HG03460 (cell line): ENCODE results near the gene NEK11.
"Not testable (repeated sequence)": the region's sequence is repeated elsewhere in the genome, so short reads cannot be mapped to it uniquely, and the experiment has no call there.

Source experiments
- ATAC-seq: cut with Tn5 transposase; IDR thresholded peaks from one replicate; pipeline ENCODE4 v1.9.1; 2021; ENCODE audit not compliant: unreplicated experiment

The NEK11 gene

DNA sequence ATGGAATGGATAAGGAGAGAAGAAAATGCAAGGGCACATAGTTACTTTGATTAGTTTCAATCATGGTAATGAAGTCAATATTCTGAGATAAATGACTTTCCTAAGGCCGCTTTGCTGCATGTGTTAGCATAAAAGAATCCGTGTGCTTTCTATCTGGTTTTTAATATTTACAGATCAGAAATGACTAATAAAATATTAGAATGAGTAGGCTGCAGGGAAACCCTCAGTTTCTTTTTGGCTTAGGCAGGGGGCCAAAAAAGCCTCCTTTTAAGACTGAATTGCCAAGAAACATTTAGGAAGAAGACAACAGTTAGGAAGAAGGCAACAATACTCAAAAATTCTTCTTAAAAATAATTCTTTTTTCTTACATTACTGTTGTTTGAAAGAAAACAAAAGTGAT, 11.6 kb downstream of the NEK11 start:
- no peak for ATAC-seq

DNA sequence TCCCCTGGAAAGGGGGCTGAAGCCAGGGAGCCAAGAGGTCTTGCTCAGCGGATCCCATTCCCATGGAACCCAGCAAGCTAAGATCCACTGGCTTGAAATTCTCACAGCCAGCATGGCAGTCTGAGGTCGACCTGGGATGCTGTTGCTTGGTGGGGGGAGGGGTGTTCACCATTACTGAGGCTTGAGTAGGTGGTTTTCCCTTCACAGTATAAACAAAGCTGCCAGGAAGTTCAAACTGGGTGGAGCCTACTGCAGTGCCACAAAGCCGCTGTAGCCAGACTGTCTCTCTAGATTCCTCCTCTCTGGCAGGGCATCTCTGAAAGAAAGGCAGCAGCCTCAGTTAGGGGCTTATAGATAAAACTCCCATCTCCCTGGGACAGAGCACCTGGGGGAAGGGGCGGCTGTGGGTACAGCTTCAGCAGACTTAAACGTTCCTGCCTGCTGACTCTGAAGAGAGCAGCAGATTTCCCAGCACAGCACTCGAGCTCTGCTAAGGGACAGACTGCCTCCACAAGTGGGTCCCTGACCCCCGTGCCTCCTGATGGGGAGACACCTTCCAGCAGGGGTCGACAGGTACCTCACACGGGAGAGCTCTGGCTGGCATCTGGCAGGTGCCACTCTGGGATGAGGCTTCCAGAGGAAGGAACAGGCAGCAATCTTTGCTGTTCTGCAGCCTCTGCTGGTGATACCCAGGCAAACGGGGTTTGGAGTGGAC, 15.8 kb downstream of the NEK11 start:
- not testable (repeated sequence) for ATAC-seq

DNA sequence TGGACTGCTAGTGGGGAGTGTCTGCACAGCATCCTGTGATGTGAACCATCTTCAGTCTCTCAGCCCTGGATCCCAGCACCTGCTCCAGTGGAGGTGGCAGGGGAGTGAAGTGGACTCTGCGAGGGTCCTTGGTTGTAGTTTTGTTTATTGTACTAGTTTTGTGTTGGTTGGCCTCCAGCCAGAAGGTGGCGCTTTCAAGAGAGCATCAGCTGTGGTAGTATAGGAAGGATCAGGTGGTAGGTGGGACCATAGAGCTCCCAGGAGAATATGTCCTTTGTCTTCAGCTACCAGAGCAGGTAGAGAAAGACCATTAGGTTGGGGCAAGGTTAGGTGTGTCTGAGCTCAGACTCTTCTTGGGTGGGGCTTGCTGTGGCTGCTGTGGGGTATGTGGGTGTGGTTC, 20.9 kb downstream of the NEK11 start:
- ATAC-seq, result no peak

DNA sequence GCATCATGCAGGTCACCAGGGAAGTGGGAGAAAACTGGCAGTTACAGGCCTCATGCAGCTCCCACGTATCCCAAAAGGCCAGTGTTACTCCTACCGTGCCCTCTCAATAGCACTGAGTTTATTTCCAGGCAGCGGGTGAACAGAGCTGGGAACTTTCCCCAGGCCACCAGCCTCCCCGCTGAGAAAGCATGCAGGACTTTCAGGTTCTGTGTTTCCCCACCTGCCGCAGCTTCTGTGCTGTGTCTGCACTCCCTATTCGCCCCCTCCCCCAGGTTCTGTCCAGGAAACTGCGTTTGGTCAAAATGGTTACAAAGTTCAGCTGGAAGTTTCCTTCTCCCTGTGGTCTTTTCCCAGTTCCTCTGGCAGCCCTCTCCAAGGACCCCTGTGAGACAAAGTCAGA, 21.4 kb downstream of the NEK11 start:
- no peak for ATAC-seq

DNA sequence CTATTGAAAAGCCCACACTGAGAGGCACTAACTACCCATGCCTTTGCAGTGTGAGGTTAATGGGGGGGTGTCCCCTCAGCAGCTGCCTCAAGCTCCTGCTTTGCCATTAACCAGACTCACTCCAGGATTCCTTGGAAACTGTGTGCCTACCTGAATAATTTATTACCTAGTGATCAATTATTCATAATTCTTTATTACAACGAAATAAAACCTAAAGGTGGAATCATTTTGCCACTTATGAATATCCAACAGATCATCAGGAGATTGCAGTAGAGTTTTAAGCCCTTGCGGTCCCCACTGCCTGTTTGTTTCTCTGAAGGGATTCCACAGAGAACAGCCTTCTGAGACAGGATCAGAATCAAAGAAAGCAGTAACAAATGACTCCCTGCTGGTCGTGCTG, 23.3 kb downstream of the NEK11 start:
- no peak for ATAC-seq

DNA sequence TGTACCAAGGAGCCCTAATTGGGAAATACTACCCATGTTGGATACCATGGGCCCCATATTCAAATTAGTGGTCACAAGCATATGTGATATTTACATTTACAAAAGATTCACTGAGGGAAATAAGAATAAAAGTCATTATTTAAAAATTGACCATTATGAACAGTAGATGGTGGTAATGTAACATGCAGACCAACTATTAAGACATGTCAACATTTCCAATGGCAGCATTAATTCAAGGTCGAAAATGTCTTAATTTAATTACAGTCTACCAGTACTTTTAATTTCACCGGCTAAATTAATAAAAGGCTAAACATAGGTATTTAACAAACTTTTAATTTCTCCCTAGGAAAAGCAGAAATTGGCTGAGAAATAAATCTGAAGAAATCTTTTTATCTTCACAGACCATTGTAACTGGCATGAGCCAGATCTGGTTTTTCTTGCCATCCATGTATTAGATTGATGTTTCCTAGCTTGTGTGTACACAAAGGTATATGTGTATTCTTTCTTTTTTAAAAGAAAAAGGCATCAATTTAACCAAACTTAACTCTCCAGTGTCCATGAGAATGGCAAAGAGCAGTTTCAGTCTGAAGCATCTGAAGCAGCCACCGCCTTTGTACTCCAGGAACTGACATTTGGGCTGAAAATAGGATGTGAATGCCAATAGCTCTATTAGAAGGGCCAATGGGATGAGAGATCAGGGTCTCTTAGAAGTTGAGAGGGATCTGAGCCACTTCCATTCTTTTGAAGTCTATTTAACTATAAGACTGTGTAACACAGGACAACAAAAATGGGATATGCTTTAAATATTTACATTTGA, 26.6 kb downstream of the NEK11 start:
- no peak for ATAC-seq

DNA sequence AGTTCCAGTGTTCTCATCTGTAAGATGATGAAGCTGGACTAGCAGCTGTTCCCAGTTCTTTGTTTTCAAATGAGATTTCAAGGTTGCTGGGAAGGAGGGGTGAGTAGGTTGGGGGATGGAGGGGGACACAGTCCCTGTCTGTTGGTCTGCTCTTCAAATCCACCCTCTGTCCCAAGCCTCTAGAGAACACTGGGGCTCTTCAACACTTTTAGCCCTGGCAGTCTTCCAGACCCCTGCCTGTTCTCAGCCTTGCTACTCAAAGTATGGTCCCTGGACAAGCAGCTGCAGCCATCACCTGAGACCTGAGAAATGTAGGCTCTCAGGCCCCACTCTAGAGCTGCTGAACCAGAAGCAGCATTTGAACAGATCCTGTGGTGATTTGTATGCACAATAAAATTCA, 41.3 kb downstream of the NEK11 start:
- no peak for ATAC-seq

DNA sequence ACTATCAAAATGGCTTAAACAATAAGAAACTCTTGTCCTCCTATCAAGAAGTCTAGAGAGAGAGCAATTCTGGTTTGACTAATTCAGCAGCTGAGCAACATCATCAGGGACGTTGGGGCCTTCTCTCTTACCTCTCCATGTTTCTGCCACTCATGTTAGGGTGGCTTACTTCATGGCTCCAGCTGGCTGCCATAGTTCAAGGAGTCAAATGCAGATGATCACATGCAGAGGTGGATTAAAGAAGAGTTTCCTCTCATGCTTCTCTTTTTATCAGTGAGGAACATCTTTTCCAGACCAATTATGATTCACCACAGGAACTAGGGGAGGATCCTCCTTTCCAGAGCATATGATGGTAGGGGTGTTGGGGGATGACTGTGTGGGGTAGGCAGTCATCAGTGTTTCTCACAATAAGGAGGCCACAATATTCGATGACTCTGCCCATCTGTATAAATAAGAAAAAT, 45.5 kb downstream of the NEK11 start:
- ATAC-seq, result no peak

DNA sequence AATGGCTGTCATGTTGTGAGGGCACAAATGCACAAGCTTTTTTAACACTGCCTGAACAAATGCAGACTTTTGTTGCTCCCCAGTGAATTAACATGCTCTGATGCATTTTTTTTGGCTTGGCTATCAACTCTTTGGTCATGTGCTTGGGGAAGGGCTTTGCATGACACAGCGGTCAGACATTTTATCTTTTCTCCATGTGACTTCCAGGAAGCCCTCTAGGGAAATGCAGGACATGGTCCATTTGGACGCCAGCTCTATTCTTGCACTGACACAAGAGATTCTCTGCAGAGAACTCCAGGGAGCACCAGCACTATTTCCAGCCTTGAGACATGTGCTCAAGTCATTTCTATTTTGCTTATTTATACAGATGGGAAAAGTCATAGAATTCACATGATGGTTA, 46.2 kb downstream of the NEK11 start:
- ATAC-seq, result no peak

DNA sequence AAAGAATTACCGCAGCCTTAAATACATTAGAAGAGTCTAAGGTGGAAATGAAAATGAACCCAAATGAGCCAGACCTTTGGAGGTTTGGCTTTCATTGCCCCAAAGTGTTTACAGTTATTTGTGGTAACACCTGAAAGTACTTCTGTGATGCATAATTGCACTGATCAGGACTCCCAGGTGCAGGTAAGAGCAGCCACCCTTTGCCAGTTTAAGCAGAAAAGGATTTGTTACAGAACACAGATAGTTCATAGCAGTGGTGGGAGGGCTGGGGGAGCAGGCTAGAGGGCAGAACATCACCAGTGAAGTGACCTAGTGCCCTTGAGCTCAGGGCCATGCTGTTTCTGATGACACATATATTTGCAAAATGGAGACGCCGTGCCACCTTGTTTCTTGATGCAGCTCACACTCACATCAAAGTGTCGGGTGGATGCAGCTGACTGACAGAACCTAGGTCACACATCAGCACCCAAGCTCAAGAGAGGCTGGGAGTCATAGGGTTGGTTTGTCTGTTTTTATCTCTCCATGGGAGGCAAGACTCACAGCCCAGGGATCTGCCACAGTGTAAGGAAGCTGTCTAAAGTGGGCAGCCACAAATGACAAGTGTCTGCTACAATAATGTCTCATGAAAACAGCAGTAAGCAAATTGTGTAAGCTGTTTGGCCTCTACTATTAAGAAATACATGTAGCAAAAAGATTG, 49.1 kb downstream of the NEK11 start:
- no peak for ATAC-seq

DNA sequence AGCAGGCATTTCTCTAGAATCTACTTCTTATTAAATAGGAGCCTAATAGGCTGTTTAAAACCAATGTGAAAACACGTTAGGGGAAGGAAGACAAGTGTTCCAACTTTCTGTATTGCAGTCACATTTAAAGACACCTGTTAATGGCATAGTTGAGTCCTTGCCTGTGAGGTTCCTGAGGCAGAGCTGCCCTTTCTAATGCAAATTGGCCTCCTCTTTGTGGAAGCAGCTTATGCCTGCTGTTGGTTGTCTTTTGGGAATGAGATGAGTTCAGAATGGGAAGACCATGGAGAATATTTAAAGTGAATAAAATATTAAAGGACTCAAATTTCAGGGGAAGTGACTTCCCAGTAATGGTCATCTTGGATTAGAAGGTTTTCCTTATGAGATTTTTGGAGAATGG, 51.2 kb downstream of the NEK11 start:
- no peak for ATAC-seq

DNA sequence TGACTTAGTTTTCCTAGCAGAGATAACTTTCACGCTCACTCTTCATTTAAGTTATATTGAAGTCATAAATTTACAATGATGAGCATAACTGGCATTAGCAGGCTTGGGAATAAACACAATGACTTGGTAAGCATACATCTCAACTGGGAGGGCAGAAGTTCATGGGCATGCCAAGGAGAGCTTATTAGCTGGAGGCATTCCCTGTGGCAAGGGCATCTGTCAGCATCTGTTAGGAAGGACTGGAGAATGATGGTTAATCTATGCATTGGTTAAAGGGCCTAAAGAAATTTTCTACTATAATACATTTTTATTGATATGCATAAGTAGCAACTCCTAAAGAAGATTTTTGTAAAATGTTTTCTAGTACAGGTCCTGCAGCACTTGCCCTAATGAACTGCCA, 52.4 kb downstream of the NEK11 start:
- ATAC-seq, result no peak

DNA sequence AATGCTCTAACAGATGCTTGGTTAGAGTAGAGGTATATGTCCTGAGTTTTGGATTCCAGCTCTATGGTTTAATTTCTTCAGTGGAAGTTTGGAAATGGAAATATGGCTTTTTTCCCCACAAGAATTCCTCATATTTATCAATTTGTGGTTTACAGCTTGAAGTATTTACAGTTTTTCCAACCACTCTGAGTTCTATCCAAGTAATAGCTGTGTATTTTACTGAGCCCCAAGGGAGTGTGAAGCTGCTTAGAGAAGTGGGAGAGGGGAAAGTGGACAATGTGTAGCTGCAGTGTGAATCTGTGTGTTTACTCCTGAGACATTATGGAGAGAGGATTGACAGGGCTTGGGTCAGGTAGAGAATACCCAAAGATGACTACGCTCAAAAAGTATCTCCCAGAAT, 54.5 kb downstream of the NEK11 start:
- ATAC-seq, result no peak

DNA sequence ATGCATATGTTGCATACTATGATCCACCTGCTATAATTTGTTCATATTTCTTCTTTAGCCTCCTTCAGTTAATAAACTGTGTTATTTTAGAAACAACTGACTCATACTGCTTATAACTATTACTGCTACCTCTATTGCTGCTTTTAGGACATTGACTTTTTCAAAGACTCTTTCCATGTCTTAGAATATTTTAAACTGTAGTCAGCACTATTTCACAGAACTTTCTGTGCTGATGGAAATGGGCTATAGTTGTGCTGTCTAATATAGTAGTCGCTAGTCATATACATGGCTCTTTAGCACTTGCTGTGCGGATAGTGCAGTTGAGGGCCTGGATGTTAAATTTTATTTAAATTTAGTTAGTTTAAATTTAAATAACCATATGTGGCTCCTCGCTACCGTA, 55.6 kb downstream of the NEK11 start:
- ATAC-seq, result no peak

DNA sequence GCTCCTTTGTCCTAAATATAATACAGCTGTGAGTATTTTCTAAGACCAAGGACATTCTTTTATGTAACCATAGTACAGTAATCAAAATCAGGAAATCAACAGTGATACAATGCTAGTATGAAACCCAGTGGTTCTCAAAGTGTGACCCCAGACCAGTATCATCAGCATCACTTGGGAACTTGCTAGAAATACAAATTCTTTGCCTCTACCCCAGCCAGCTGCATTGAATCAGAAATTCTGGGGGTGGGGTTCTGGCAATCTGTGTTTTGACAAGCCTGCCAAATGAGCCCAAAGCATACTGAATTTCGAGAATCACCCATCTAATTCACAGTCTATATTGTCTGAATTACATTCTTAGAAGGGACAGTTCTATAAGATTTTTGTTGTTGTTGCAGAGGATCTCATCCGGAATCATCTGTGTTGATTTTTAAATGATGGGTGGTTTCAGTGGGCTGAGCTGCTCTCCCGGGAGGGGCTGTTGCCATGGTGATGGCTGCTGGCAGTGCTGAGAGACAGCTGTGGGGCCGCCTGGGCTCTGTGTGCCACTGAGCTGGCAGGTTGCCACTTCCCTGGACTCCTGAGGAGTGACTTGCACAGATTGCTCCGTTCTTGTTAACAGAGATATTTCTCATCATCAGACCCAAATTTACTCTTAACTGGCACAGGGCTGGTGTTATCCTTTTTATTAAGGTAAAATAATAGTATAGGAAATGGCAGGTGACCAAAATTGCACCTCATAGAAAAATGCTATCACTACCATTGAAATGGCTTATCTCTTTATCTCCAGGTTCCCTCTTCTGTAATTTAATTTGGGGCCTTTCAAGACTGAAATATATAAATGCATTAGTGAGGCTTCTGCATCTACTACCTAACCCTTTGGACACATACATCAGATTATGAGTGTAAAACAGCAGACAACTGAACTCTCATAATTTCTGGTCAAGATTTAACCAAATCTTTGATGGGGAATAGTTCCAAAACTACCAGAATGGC, 56.5 kb downstream of the NEK11 start:
- no peak for ATAC-seq

DNA sequence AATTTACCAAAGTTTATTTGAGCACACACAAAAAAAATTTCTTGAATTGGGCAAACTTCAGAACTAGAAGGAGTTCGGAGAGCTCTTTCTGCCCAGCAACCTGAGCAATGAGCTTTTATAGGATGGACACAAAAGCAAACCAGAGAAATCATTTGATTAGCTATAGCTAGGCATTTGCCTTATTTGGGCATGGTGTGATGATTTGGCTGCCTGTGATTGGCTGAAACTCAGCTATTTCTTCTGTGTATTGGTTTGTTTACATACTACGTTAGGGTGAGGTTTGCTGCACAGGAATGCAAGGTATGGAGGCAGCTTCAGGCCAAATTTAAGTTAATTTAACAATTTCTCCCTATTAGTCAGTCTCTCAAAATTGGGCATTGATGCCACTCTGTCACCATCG, 65.1 kb downstream of the NEK11 start:
- ATAC-seq, result no peak

DNA sequence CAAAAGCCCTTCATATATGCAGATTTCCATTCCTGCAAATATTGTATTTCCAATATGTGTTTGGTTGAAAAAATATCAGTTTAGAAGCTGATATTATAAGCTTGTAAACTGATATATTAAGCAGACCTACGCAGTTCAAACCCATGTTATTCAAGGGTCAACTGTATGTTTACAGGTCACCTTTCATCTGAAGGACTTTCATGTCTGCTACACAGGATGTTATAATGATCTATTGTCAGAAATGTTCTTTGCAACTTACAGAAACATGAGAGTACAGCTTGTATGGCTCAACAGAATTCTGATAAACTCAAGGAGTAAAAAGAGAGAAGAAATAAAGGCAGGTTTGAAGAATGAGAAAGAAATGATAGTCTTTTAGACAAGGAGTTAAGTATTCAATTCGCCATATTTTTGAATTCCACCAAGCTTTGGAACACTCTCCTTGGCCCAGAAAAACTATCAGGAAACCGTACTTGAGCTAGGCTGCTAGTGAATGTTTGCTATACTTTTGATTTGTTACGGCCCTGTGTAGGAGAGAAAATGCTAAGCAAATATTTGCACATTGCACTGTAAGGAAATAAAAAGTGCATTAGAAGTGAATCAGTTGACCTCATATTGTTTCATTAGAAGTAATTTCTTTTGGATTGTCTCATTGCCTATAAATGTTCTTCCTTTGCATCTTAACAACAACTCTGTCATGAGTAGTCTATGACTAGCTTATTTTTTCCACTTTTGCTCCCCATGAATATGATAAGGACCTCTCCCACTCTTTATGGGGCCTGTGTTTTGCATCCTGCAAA, 81.2 kb downstream of the NEK11 start:
- ATAC-seq, result no peak

DNA sequence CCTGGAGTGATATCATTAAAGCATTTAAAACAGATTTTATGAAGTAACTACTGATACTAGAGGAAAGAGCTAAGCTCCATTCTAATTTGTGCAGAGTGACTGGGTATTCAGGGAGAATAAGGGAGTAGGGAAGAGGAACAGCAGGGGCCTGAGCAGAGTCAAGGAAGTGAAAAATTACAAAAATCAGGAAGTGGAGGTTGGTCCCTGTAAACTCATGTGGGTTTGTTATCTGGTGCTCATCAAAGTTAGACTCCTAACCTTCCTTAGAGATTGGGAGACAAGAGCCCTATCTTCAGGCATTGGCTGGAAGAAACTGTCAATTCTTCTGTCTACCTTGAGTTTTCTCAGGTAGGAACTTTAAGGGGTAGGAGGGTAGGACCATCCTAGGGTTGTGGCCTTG, 82.5 kb downstream of the NEK11 start:
- ATAC-seq, result no peak

DNA sequence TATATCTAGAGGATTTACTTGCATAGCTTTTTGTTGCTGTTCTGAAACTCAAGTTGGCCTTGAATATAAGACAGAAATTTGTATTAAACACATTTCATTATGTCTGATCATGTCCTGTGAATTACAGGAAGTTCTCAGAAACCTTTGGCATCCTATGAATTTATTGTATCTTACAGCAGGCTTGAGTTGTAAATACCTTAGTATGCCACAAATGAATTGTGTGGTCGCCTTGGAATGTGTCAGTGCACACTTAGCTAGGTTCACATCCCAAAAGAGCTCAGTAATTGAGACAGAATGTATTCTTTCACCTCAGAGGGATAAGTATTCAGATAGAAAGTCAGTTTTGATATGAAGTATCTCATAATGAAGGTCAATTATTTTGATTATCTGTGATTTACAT, 83.4 kb downstream of the NEK11 start:
- no peak for ATAC-seq

DNA sequence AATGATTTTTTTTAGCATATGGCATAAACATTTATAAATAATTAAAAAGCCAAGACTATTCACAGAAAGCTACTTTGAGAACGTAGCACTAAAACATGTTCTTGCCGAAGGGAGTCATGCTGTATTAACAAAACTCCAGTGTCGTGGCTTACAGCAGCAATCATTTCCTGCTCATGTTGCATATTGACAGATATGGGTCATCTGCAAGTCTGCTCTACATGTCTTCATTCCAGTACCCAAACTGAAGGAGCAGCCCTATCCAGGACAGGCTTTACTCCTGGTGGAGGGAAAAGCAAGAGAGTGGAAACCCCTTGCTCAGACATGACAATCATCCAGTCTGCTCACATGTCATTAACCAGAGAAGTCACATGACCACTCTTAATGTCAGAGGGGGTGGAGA, 87.6 kb downstream of the NEK11 start:
- no peak for ATAC-seq
